HG03025 (cell line): Measurements from ENCODE around the gene ANO9.

Experiments used
- ATAC-seq: cut with Tn5 transposase; IDR thresholded peaks from one replicate; pipeline ENCODE4 v1.9.1; 2021; ENCODE audit warnings: mild to moderate bottlenecking, moderate library complexity; ENCODE audit not compliant: unreplicated experiment, low FRiP score

The ANO9 gene

GRCh38 chr11:454043-454442, 12.2 kb upstream of the ANO9 start:
- no peak for ATAC-seq

- ATAC-seq: no peak
Measured at GRCh38 chr11:453564-453963, 11.8 kb upstream of the ANO9 start.

GRCh38 chr11:452916-453527, 11.2 kb upstream of the ANO9 start:
- no peak for ATAC-seq

- no peak for ATAC-seq
Measured at GRCh38 chr11:452203-452744, 10.5 kb upstream of the ANO9 start.

GRCh38 chr11:451738-452137, 9.9 kb upstream of the ANO9 start:
- ATAC-seq: no peak

GRCh38 chr11:450809-451451, 9.1 kb upstream of the ANO9 start:
- ATAC-seq: peak; percentile 2

- peak; percentile 65 for ATAC-seq
Measured at GRCh38 chr11:449889-450808, 8.3 kb upstream of the ANO9 start, which contains the start of gene PTDSS2. Gene PTDSS2 (plus strand): TSS chr11:450279. CDS start chr11:450456, 177 bp downstream.

GRCh38 chr11:447923-448731, 6.3 kb upstream of the ANO9 start:
- ATAC-seq: no peak

- no peak for ATAC-seq
Measured at GRCh38 chr11:446891-447290, 5.1 kb upstream of the ANO9 start.

- no peak for ATAC-seq
Measured at GRCh38 chr11:445765-446588, 4.2 kb upstream of the ANO9 start.

GRCh38 chr11:444396-445144, 2.8 kb upstream of the ANO9 start:
- ATAC-seq: no peak

GRCh38 chr11:443542-444199, 1.9 kb upstream of the ANO9 start:
- no peak for ATAC-seq

GRCh38 chr11:442611-443081, 835 bp upstream of the ANO9 start:
- no peak for ATAC-seq

- no peak for ATAC-seq
Measured at GRCh38 chr11:441043-441417, 781 bp downstream of the ANO9 start.

GRCh38 chr11:440065-441042, 1.5 kb downstream of the ANO9 start:
- no peak for ATAC-seq

- no peak for ATAC-seq
Measured at GRCh38 chr11:439315-440064, 2.3 kb downstream of the ANO9 start.
